ENCODE data around the gene MAPKAP1.

DNA sequence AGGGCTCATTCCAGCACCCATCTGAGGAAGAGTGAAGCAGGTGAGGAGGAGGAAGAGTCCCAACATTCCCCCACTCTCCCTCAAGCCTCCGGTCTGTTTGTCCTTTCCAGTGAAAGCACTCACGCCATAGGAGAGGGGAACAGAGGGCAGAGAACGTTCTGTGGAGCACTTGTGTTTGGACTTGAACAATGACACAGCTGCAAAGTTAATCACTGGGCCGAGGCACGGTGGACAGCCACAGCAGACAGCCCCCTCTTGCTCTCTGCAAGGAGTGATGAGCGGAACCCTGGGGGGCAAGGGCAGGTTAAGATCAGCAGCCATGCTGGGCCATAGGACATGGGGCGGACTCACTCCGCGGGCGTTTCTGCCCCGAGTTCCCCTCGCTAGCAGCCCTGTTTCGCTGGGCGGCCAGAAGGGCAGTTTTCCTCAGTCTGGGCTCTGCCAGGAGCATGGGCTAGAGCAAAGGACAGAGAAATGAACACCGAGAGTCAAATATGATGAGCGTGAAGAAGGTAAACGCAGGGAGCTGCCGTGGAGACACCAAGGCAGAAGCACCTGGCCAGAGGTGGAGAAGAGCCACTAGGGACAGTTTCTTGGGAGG lies 259.7 kb downstream of the MAPKAP1 start:
- TF ChIP-seq, protein P1, sequence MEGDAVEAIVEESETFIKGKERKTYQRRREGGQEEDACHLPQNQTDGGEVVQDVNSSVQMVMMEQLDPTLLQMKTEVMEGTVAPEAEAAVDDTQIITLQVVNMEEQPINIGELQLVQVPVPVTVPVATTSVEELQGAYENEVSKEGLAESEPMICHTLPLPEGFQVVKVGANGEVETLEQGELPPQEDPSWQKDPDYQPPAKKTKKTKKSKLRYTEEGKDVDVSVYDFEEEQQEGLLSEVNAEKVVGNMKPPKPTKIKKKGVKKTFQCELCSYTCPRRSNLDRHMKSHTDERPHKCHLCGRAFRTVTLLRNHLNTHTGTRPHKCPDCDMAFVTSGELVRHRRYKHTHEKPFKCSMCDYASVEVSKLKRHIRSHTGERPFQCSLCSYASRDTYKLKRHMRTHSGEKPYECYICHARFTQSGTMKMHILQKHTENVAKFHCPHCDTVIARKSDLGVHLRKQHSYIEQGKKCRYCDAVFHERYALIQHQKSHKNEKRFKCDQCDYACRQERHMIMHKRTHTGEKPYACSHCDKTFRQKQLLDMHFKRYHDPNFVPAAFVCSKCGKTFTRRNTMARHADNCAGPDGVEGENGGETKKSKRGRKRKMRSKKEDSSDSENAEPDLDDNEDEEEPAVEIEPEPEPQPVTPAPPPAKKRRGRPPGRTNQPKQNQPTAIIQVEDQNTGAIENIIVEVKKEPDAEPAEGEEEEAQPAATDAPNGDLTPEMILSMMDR (IDR thresholded peaks at IDR 0.05) = no peak
- no peak for TF ChIP-seq POLR2A (IDR thresholded peaks at IDR 0.05)
